ENCODE measurements around the gene GPR171.

The GPR171 gene

GRCh38 chr3:151152455-151153079, 50.4 kb downstream of the GPR171 start:
- DNase-seq, result no peak
- intact Hi-C loops (cut with DNase I), result no loop called here

All from head of caudate nucleus (tissue), 42 donors.